ENCODE data around the gene KCNA10. TPM values are rescaled to one million over a fixed set of nuclear protein-coding genes. Genes with fewer than 3 reads are reported as not detected.

The KCNA10 gene
- total and polyA plus RNA-seq, 2 experiments from 2014 or later: not detected

- Histone ChIP-seq H3K36me3 (ENCODE audit: insufficient read depth) (no peaks in the 10 kb centered on the region), H3K9me2 (ENCODE audit: insufficient read depth) (no peaks in the 10 kb centered on the region), H3F3A (replicated peaks; ENCODE audit: low read depth) (no peaks in the 10 kb centered on the region), H3K27ac (ENCODE audit: low read depth) (no peak overlapping the region), H4K20me1 (replicated peaks; ENCODE audit: insufficient read depth) (no peaks in the 10 kb centered on the region), H3K4me1 (ENCODE audit: insufficient read depth) (peaks cover 5% of the 10 kb centered on the region; the same call in 1 of the 2 replicates), H3K4me2 (no peak overlapping the region; the same call in 1 of the 2 replicates), H3K79me2 (replicated peaks; ENCODE audit: insufficient read depth) (no peaks in the 10 kb centered on the region), H2AFZ (peak overlapping the region; percentile 98), H3K27me3 (ENCODE audit: insufficient read depth) (no peaks in the 10 kb centered on the region), H3K4me3 (no peak overlapping the region)
- TF ChIP-seq CREB1 (CRISPR knock-in tag; IDR thresholded peaks at IDR 0.05; ENCODE audit: low read depth) (peak; percentile 46; the same call in 1 of the 2 replicates), EZH2 (IDR thresholded peaks at IDR 0.05; ENCODE audit: low read depth, unreplicated experiment) (no peak)
- TF ChIP-seq, protein P1, sequence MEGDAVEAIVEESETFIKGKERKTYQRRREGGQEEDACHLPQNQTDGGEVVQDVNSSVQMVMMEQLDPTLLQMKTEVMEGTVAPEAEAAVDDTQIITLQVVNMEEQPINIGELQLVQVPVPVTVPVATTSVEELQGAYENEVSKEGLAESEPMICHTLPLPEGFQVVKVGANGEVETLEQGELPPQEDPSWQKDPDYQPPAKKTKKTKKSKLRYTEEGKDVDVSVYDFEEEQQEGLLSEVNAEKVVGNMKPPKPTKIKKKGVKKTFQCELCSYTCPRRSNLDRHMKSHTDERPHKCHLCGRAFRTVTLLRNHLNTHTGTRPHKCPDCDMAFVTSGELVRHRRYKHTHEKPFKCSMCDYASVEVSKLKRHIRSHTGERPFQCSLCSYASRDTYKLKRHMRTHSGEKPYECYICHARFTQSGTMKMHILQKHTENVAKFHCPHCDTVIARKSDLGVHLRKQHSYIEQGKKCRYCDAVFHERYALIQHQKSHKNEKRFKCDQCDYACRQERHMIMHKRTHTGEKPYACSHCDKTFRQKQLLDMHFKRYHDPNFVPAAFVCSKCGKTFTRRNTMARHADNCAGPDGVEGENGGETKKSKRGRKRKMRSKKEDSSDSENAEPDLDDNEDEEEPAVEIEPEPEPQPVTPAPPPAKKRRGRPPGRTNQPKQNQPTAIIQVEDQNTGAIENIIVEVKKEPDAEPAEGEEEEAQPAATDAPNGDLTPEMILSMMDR (conservative IDR thresholded peaks at IDR 0.05; ENCODE audit: low read depth in 2 of 2): peak; percentile 75 to 97
- ATAC-seq: peak; percentile 96
- H3K4me3 Mint-ChIP-seq: no peak overlapping the region
- no peaks in the 10 kb centered on the region for H3K36me3 Mint-ChIP-seq (ENCODE audit: low read depth)
- peaks cover 14% of the 10 kb centered on the region for H3K27me3 Mint-ChIP-seq (ENCODE audit: insufficient read depth, low read depth, poor library complexity)
- no peaks in the 10 kb centered on the region for H3K4me1 Mint-ChIP-seq
- no peak overlapping the region for H3K27ac Mint-ChIP-seq
- DNase-seq (ENCODE audit: low spot score): peak; percentile 86
- H3K9me3 Mint-ChIP-seq: no peaks in the 10 kb centered on the region
These were observed 5.6 kb upstream of the KCNA10 start for GRCh38 chr1:110524311-110525248.

GRCh38 chr1:110523011-110523410, 4.0 kb upstream of the KCNA10 start:
- Mint-ChIP-seq H3K36me3 (ENCODE audit: low read depth) (peaks cover 4% of the 10 kb centered on the region; the same call in 1 of the 3 replicates), H3K27me3 (ENCODE audit: insufficient read depth, low read depth, poor library complexity) (peaks cover 14% of the 10 kb centered on the region), H3K9me3 (no peaks in the 10 kb centered on the region), H3K27ac (no peak overlapping the region), H3K4me3 (no peak overlapping the region), H3K4me1 (no peaks in the 10 kb centered on the region)
- DNase-seq (ENCODE audit: low spot score) (no peak), ATAC-seq (no peak)
- no peak overlapping the region for H3K27ac ChIP-seq (ENCODE audit: low read depth)
- no peaks in the 10 kb centered on the region for H3K27me3 ChIP-seq (ENCODE audit: insufficient read depth)
- no peak overlapping the region for H3K4me3 ChIP-seq
- peaks cover 5% of the 10 kb centered on the region; the same call in 1 of the 2 replicates for H3K4me1 ChIP-seq (ENCODE audit: insufficient read depth)
- no peaks in the 10 kb centered on the region for H4K20me1 ChIP-seq (replicated peaks; ENCODE audit: insufficient read depth)
- no peak overlapping the region for H3K4me2 ChIP-seq
- H3K36me3 ChIP-seq (ENCODE audit: insufficient read depth): no peaks in the 10 kb centered on the region
- peaks cover 12% of the 10 kb centered on the region for H3K9me2 ChIP-seq (ENCODE audit: insufficient read depth)
- H2AFZ ChIP-seq: no peak overlapping the region
- no peaks in the 10 kb centered on the region for H3F3A ChIP-seq (replicated peaks; ENCODE audit: low read depth)
- H3K79me2 ChIP-seq (replicated peaks; ENCODE audit: insufficient read depth): no peaks in the 10 kb centered on the region
- TF ChIP-seq ZNF462 (CRISPR knock-in tag; IDR thresholded peaks at IDR 0.05) (no peak), JUNB (IDR thresholded peaks at IDR 0.05; ENCODE audit: unreplicated experiment) (no peak)
- TF ChIP-seq, protein P1 (conservative IDR thresholded peaks at IDR 0.05; ENCODE audit: low read depth in 2 of 2): no peak
